Neural progenitor cell (in vitro differentiated cells): ENCODE data around the gene HIPK2. TPM values are rescaled to one million over a fixed set of nuclear protein-coding genes. Genes with fewer than 3 reads are reported as not detected.
A peak's percentile ranks its signal among the peaks of the same experiment; 100 is the strongest.

Experiments used
- DNase-seq: peaks from one replicate; pipeline ENCODE4 v3.0.0-alpha.2; 2016; ENCODE audit warnings: low spot score
- H2AFZ ChIP-seq: fragments of 200-600 bp; sonication (generic); replicated peaks from 2 replicates; pipeline ENCODE4 v1.6.1; 2016; ENCODE audit warnings: antibody characterized with exemption
- H3F3A ChIP-seq: fragments of 200-600 bp; sonication (generic); 2 replicates; pipeline ENCODE4 v1.6.1; 2016; ENCODE audit warnings: antibody characterized with exemption, low read depth
- H3K27ac ChIP-seq: fragments of 200-600 bp; sonication (generic); 2 replicates; pipeline ENCODE4 v1.5.1; 2016; ENCODE audit warnings: mild to moderate bottlenecking
- H3K27me3 ChIP-seq: fragments of 200-600 bp; sonication (generic); 2 replicates; pipeline ENCODE4 v1.6.1; 2016; ENCODE audit warnings: mild to moderate bottlenecking, moderate library complexity
- H3K36me3 ChIP-seq: fragments of 200-600 bp; sonication (generic); 2 replicates; pipeline ENCODE4 v1.5.1; 2016
- H3K4me1 ChIP-seq: fragments of 200-600 bp; sonication (generic); 2 replicates; pipeline ENCODE4 v1.6.1; 2016; ENCODE audit warnings: mixed run types
- H3K4me2 ChIP-seq: fragments of 200-600 bp; sonication (generic); 2 replicates; pipeline ENCODE4 v1.6.1; 2016
- H3K4me3 ChIP-seq: fragments of 200-600 bp; sonication (generic); 2 replicates; pipeline ENCODE4 v1.5.1; 2016
- H3K79me2 ChIP-seq: fragments of 200-600 bp; sonication (generic); 2 replicates; pipeline ENCODE4 v1.6.1; 2016; ENCODE audit warnings: low read depth
- H3K9ac ChIP-seq: fragments of 200-600 bp; sonication (generic); 2 replicates; pipeline ENCODE4 v1.6.1; 2016
- H3K9me3 ChIP-seq: fragments of 200-600 bp; sonication (generic); 2 replicates; pipeline ENCODE4 v1.5.1; 2016; ENCODE audit warnings: low read depth
- H4K20me1 ChIP-seq: fragments of 200-600 bp; sonication (generic); 2 replicates; pipeline ENCODE4 v1.6.1; 2016; ENCODE audit warnings: low read depth
- H3K27ac Mint-ChIP-seq: 3 replicates; pipeline ENCODE4 v1.8.0; 2021; ENCODE audit warnings: mixed read lengths
- H3K27me3 Mint-ChIP-seq: 2 replicates; pipeline ENCODE4 v1.8.0; 2022; ENCODE audit warnings: low read depth, mild to moderate bottlenecking, inconsistent platforms, moderate library complexity, mixed read lengths; ENCODE audit not compliant: insufficient read depth
- H3K36me3 Mint-ChIP-seq: 3 replicates; pipeline ENCODE4 v1.8.0; 2021; ENCODE audit warnings: mixed read lengths
- H3K4me1 Mint-ChIP-seq: 3 replicates; pipeline ENCODE4 v1.8.0; 2021; ENCODE audit warnings: mixed read lengths
- H3K4me3 Mint-ChIP-seq: 3 replicates; pipeline ENCODE4 v1.8.0; 2021; ENCODE audit warnings: mild to moderate bottlenecking, moderate library complexity, mixed read lengths
- H3K9me3 Mint-ChIP-seq: 3 replicates; pipeline ENCODE4 v1.8.0; 2020; ENCODE audit warnings: mixed read lengths
- CTCF ChIP-seq: fragments of 200-600 bp; sonication (generic); IDR thresholded peaks from 2 replicates; pipeline ENCODE4 v1.5.1; 2017; ENCODE audit warnings: antibody characterized with exemption, mild to moderate bottlenecking
- EZH2 ChIP-seq: fragments of 200-600 bp; sonication (generic); IDR thresholded peaks from 2 replicates; pipeline ENCODE4 v1.6.1; 2017; ENCODE audit warnings: antibody characterized with exemption, mild to moderate bottlenecking, moderate library complexity
- EZH2phosphoT487 ChIP-seq: fragments of 200-600 bp; sonication (generic); IDR thresholded peaks from 2 replicates; pipeline ENCODE4 v1.6.1; 2017; ENCODE audit warnings: antibody characterized with exemption
- total RNA-seq: library from RNA; depleted of rRNA; stranded (reverse); fragments of >200 nt; gene quantifications from 2 replicates; pipeline ENCODE4 v1.2.3, GENCODE V29; 2015; ENCODE audit warnings: low replicate concordance

HIPK2 gene
- total RNA-seq, 1 donor from 2014 or later, result 12.8 TPM

DNA sequence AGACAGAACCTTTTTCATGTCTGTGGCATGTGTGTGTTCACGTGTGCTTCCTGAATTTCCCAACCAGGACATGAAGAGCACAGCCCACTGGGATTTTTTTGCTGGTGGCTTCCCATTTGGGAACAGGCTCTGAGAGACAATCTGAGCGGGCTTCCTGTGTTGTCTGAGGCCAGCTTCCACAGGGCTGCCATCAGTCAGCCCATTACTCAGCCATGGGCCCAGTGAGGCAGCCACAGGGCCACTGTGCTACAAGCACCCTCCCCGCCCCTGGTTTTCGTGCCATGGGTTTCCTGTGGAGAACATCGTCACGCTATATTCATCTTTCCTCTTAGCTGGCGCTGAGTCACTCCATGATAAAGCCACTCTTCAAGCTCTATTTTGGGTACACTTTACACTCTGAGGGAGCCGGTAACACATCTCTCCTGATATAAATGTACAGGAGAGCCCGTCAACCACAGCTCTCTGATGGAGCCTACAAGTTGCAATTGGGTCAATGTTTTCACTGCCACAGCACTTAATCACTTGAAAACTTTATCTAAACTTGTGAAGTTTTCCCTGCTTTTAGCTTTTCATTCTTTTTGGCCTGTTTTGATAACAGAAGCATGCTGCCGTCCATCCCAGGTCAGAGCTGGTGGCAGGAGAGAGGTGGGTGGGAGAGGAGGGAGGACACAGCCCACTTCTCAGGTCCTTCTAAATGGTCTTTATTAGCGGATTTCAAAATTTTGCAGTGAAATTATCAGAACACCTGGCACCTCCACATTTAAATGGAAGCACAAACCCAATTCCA is 96.9 kb downstream of the HIPK2 start:
- Mint-ChIP-seq H3K36me3 (peaks cover 39% of the 10 kb centered on the region), H3K4me3 (no peak overlapping the region), H3K9me3 (peaks cover 28% of the 10 kb centered on the region), H3K27ac (peak overlapping the region; percentile 76), H3K4me1 (peaks cover 33% of the 10 kb centered on the region), H3K27me3 (no peaks in the 10 kb centered on the region)
- Histone ChIP-seq H3K27ac (no peak overlapping the region), H3K9ac (no peak overlapping the region), H3K36me3 (no peaks in the 10 kb centered on the region), H2AFZ (no peak overlapping the region), H3F3A (no peaks in the 10 kb centered on the region), H3K4me3 (no peak overlapping the region), H3K79me2 (no peaks in the 10 kb centered on the region), H4K20me1 (no peaks in the 10 kb centered on the region), H3K9me3 (no peaks in the 10 kb centered on the region), H3K4me1 (peaks cover 24% of the 10 kb centered on the region), H3K4me2 (no peak overlapping the region), H3K27me3 (no peaks in the 10 kb centered on the region)
- TF ChIP-seq CTCF, result no peak
- TF ChIP-seq EZH2phosphoT487, result no peak
- TF ChIP-seq EZH2, result no peak
- no peak for DNase-seq

DNA sequence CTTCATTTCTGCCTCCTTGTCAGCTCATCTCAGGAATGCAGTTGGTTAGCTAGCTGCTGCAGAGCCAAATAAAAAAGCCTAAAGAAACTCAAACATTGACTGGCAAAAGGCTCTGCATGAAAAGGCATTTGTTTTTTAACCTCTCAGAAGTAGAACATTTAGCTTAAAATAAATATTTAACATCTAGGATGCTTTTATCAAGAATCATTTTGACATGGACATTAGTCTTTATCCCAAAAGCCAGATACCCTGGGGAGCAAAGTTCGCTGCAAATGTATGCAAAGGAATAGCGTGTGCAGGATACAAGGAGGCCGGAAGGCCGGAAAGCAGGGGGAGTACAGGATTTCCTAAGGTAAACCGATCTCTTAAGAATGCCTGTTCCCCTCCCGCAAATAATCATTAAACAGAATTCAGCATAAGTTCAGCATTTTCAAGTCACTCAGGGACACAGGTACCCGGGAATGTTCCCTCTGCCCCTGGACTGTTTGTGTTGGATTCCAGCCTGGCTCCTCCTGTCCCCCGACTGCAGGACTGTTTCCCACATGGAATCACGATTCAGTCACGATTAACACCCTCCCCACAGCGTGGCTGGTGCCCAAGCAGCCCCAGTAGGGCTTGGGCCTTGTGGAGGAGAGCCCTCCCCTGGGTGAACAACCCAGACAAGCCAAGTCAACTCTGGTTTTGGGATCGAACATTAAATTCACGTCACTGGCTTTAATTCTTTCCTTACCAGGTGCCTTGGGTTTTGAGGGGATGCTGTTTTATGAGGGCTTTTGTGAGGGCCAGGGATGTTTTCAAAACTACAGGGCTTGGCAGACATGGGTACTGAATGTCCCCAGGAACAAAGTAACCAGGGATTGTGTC is 97.8 kb downstream of the HIPK2 start:
- no peak for TF ChIP-seq CTCF
- no peak for TF ChIP-seq EZH2
- TF ChIP-seq EZH2phosphoT487, result no peak
- no peak for DNase-seq
- Histone ChIP-seq H2AFZ (no peak overlapping the region), H4K20me1 (no peaks in the 10 kb centered on the region), H3K9me3 (no peaks in the 10 kb centered on the region), H3K4me1 (peaks cover 24% of the 10 kb centered on the region), H3K27me3 (no peaks in the 10 kb centered on the region), H3K4me2 (peak overlapping the region; percentile 8), H3K79me2 (no peaks in the 10 kb centered on the region), H3K27ac (no peak overlapping the region), H3K36me3 (no peaks in the 10 kb centered on the region), H3K9ac (no peak overlapping the region), H3K4me3 (no peak overlapping the region), H3F3A (no peaks in the 10 kb centered on the region)
- Mint-ChIP-seq H3K27ac (peak overlapping the region; percentile 69), H3K4me1 (peaks cover 41% of the 10 kb centered on the region), H3K36me3 (peaks cover 35% of the 10 kb centered on the region), H3K9me3 (peaks cover 21% of the 10 kb centered on the region), H3K4me3 (no peak overlapping the region), H3K27me3 (no peaks in the 10 kb centered on the region)

GRCh38 chr7:139676390-139676789 is 101.4 kb downstream of the HIPK2 start:
- no peaks in the 10 kb centered on the region for H3K79me2 ChIP-seq
- H3K27ac ChIP-seq, result no peak overlapping the region
- H3K36me3 ChIP-seq, result no peaks in the 10 kb centered on the region
- peaks cover 4% of the 10 kb centered on the region for H4K20me1 ChIP-seq
- no peak for DNase-seq
- H3K4me1 Mint-ChIP-seq, result peaks cover 41% of the 10 kb centered on the region
- peaks cover 5% of the 10 kb centered on the region for H3F3A ChIP-seq
- H3K27me3 ChIP-seq, result no peaks in the 10 kb centered on the region
- H2AFZ ChIP-seq, result no peak overlapping the region
- no peak overlapping the region for H3K4me3 ChIP-seq
- H3K4me3 Mint-ChIP-seq, result no peak overlapping the region
- no peaks in the 10 kb centered on the region for H3K27me3 Mint-ChIP-seq
- H3K9me3 ChIP-seq, result no peaks in the 10 kb centered on the region
- no peak overlapping the region for H3K9ac ChIP-seq
- no peak overlapping the region for H3K4me2 ChIP-seq
- H3K4me1 ChIP-seq, result peaks cover 13% of the 10 kb centered on the region
- H3K9me3 Mint-ChIP-seq, result peaks cover 15% of the 10 kb centered on the region
- TF ChIP-seq EZH2, result no peak
- TF ChIP-seq CTCF, result no peak
- no peak for TF ChIP-seq EZH2phosphoT487
- peaks cover 22% of the 10 kb centered on the region for H3K36me3 Mint-ChIP-seq
- H3K27ac Mint-ChIP-seq, result no peak overlapping the region
